PC-3 (cell line): ENCODE measurements around the gene CHD2. TPM values are rescaled to one million over a fixed set of nuclear protein-coding genes. Genes with fewer than 3 reads are reported as not detected.

Experiments
- ATAC-seq: fragments of 200-7000 bp; cut with Tn5 transposase; 2 replicates; pipeline ENCODE4 v1.9.1; 2020; ENCODE audit warnings: mild to moderate bottlenecking, moderate library complexity
- BruUV-seq: library from RNA; stranded (reverse); fragments of 400-500 nt; replicated peaks from 2 replicates; lab custom pipeline; 2021; lab: Mats Ljungman, UMichigan
- CTCF ChIA-PET: fragments of 300-600 bp; sonication (Branson Sonifier 250); formaldehyde crosslinking; loops from one replicate; lab custom pipeline; 2022; ENCODE audit warnings: antibody characterized with exemption; lab: Charles Lee
- POLR2A ChIA-PET: fragments of 300-600 bp; sonication (Branson Sonifier 250); formaldehyde crosslinking; loops from one replicate; lab custom pipeline; 2022; ENCODE audit warnings: antibody characterized with exemption; ENCODE audit not compliant: unreplicated experiment; lab: Charles Lee
- DNase-seq: peaks from one replicate; pipeline ENCODE4 v3.0.0-alpha.2; 2015
- H2AFZ ChIP-seq: fragments of 300-600 bp; sonication (generic); 2 replicates; pipeline ENCODE4 v1.6.0; 2016; ENCODE audit warnings: antibody characterized with exemption, low read length
- H3F3A ChIP-seq: fragments of 300-600 bp; sonication (generic); one replicate; pipeline ENCODE4 v1.6.0; 2017; ENCODE audit warnings: antibody characterized with exemption, low read length, control low read depth, mild to moderate bottlenecking; ENCODE audit not compliant: unreplicated experiment
- H3K27ac ChIP-seq: fragments of 300-600 bp; sonication (generic); 2 replicates; pipeline ENCODE4 v1.5.1; 2016; ENCODE audit warnings: mild to moderate bottlenecking, low read length
- H3K27me3 ChIP-seq: fragments of 300-600 bp; sonication (generic); 2 replicates; pipeline ENCODE4 v1.6.1; 2016; ENCODE audit warnings: low read length, mixed read lengths
- H3K36me3 ChIP-seq: fragments of 300-600 bp; sonication (generic); 2 replicates; pipeline ENCODE4 v1.6.1; 2016; ENCODE audit warnings: low read depth, mixed run types, low read length, mixed read lengths
- H3K4me1 ChIP-seq: fragments of 300-600 bp; sonication (generic); 2 replicates; pipeline ENCODE4 v1.5.1; 2016; ENCODE audit warnings: low read length; ENCODE audit not compliant: insufficient read depth
- H3K4me2 ChIP-seq: fragments of 300-600 bp; sonication (generic); 2 replicates; pipeline ENCODE4 v1.6.0; 2016; ENCODE audit warnings: low read length
- H3K4me3 ChIP-seq: fragments of 300-600 bp; sonication (generic); 2 replicates; pipeline ENCODE4 v1.5.1; 2016; ENCODE audit warnings: mild to moderate bottlenecking, low read length, mixed read lengths
- H3K79me2 ChIP-seq: fragments of 300-600 bp; sonication (generic); 2 replicates; pipeline ENCODE4 v1.6.1; 2017; ENCODE audit warnings: low read length, mixed read lengths
- H3K9ac ChIP-seq: fragments of 300-600 bp; sonication (generic); 2 replicates; pipeline ENCODE4 v1.6.0; 2016; ENCODE audit warnings: mild to moderate bottlenecking, low read length
- H3K9me2 ChIP-seq: fragments of 300-600 bp; sonication (generic); replicated peaks from 2 replicates; pipeline ENCODE4 v1.6.1; 2016; ENCODE audit warnings: mixed run types, low read length, mixed read lengths
- H3K9me3 ChIP-seq: fragments of 300-600 bp; sonication (generic); 2 replicates; pipeline ENCODE4 v1.6.1; 2016; ENCODE audit warnings: low read length, mixed read lengths
- H4K20me1 ChIP-seq: fragments of 300-600 bp; sonication (generic); 2 replicates; pipeline ENCODE4 v1.6.1; 2016; ENCODE audit warnings: low read length, mixed read lengths
- CTCF ChIP-seq: fragments of 300-600 bp; sonication (generic); conservative IDR thresholded peaks from 2 replicates; pipeline ENCODE4 v1.5.1; 2017; ENCODE audit warnings: antibody characterized with exemption, low read depth, mild to moderate bottlenecking, low read length
- EZH2 ChIP-seq: fragments of 300-600 bp; sonication (generic); IDR thresholded peaks from one replicate; pipeline ENCODE4 v1.6.1; 2017; ENCODE audit warnings: antibody characterized with exemption, mild to moderate bottlenecking, low read length; ENCODE audit not compliant: unreplicated experiment
- EZH2phosphoT487 ChIP-seq: fragments of 300-600 bp; sonication (generic); IDR thresholded peaks from 2 replicates; pipeline ENCODE4 v1.6.1; 2018; ENCODE audit warnings: mild to moderate bottlenecking, antibody characterized with exemption, low read length, borderline replicate concordance
- intact Hi-C: fragments of 100-400 bp; cut with micrococcal nuclease; formaldehyde crosslinking; loops from 2 replicates; pipeline ENCODE4 v1.9.0; 2023
- total RNA-seq: library from RNA; depleted of rRNA; stranded (reverse); fragments of >200 nt; gene quantifications from 2 replicates; pipeline ENCODE4 v1.2.3, GENCODE V29; 2014

The CHD2 gene
- total RNA-seq, 1 experiment from 2014 or later: 42.7 TPM

GRCh38 chr15:93048759-93049161 is 148.6 kb downstream of the CHD2 start:
- Histone ChIP-seq H3F3A (no peaks in the 10 kb centered on the region), H3K9ac (no peak overlapping the region), H3K27ac (no peak overlapping the region), H4K20me1 (no peaks in the 10 kb centered on the region), H3K36me3 (no peaks in the 10 kb centered on the region), H3K79me2 (no peaks in the 10 kb centered on the region), H3K4me2 (no peak overlapping the region), H2AFZ (no peak overlapping the region), H3K4me3 (no peak overlapping the region), H3K9me2 (no peaks in the 10 kb centered on the region), H3K27me3 (no peaks in the 10 kb centered on the region), H3K9me3 (no peaks in the 10 kb centered on the region), H3K4me1 (no peaks in the 10 kb centered on the region)
- no peak for ATAC-seq
- BruUV-seq: no TSS peak
- TF ChIP-seq CTCF (no peak), EZH2 (no peak), EZH2phosphoT487 (no peak)
- CTCF ChIA-PET: no interaction called here
- POLR2A ChIA-PET: no interaction called here
- peak; percentile 57 for DNase-seq
- intact Hi-C loops: no loop called here

- H3K9ac ChIP-seq: no peak overlapping the region
- no peaks in the 10 kb centered on the region for H3K27me3 ChIP-seq
- no peak for DNase-seq
- H3K9me2 ChIP-seq: no peaks in the 10 kb centered on the region
- CTCF ChIA-PET: no interaction called here
- H3F3A ChIP-seq: no peaks in the 10 kb centered on the region
- no peak overlapping the region for H3K27ac ChIP-seq
- no peak overlapping the region for H3K4me3 ChIP-seq
- ATAC-seq: no peak
- no peaks in the 10 kb centered on the region for H3K79me2 ChIP-seq
- H3K4me2 ChIP-seq: no peak overlapping the region
- no peak overlapping the region for H2AFZ ChIP-seq
- H3K36me3 ChIP-seq: no peaks in the 10 kb centered on the region
- H4K20me1 ChIP-seq: no peaks in the 10 kb centered on the region
- no TSS peak for BruUV-seq
- POLR2A ChIA-PET: no interaction called here
- no peaks in the 10 kb centered on the region for H3K9me3 ChIP-seq
- no peaks in the 10 kb centered on the region for H3K4me1 ChIP-seq
- TF ChIP-seq EZH2 (no peak), EZH2phosphoT487 (no peak), CTCF (no peak)
- intact Hi-C loops: no loop called here
Measured at GRCh38 chr15:93049233-93049632, 149.1 kb downstream of the CHD2 start.

GRCh38 chr15:93049914-93050578 is 149.9 kb downstream of the CHD2 start:
- ChIA-PET POLR2A (no interaction called here), CTCF (no interaction called here)
- H3K79me2 ChIP-seq: no peaks in the 10 kb centered on the region
- no TSS peak for BruUV-seq
- no peak for TF ChIP-seq CTCF
- TF ChIP-seq EZH2phosphoT487: no peak
- TF ChIP-seq EZH2: no peak
- no peaks in the 10 kb centered on the region for H3K36me3 ChIP-seq
- intact Hi-C loops: no loop called here
- H3K9me2 ChIP-seq: no peaks in the 10 kb centered on the region
- H3K9ac ChIP-seq: no peak overlapping the region
- no peak for ATAC-seq
- no peaks in the 10 kb centered on the region for H3K9me3 ChIP-seq
- H2AFZ ChIP-seq: no peak overlapping the region
- H3K27me3 ChIP-seq: no peaks in the 10 kb centered on the region
- H3F3A ChIP-seq: no peaks in the 10 kb centered on the region
- H4K20me1 ChIP-seq: no peaks in the 10 kb centered on the region
- no peak overlapping the region for H3K27ac ChIP-seq
- H3K4me3 ChIP-seq: no peak overlapping the region
- H3K4me1 ChIP-seq: no peaks in the 10 kb centered on the region
- H3K4me2 ChIP-seq: no peak overlapping the region
- DNase-seq: no peak
